ENCODE measurements around the gene EIF2B4. TPM values are rescaled to one million over a fixed set of nuclear protein-coding genes. Genes with fewer than 3 reads are reported as not detected.

The EIF2B4 gene
- total and polyA plus RNA-seq, 2 of the 13 experiments (the other 11 are each of a cell fraction or from before 2014, with no cell fraction given): 91.5 to 96.4 TPM

DNA sequence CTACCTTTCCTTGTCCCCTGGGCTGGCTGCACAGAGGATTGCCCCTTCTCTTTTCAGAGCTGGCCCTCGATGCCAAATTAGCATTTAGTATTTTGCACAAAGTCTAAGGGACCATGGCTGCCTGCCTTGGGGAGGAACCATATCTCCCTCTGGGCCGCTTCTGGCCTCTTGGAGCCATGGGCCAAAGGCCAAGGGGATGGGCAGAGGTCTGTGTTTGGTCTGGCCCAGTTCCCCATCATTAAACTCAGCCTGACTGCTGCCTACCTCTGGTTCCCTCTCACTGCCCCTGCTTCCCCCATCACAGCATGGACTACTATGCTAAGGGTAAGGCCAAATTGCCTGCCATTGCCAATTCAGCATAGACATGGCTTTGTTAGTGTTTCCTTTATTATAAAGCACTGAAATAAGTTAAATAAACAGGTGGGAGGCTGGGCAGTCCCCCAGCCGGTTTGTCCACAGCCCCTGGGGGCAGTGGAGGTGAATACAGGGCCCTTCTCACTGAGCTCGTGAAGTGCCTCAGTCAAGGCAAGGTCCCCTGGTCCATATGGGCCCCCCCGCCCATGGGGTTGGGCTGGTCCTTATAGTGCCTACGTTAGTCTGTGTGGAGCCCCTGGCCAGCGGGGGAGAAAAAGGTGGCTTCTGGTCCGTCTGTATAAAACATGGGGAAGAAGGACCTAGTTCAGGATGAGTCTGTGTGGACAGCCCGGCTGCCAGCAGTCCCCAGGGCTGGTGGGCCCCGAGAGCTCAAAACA lies 6.9 kb upstream of the EIF2B4 start (continued):
- 0 out of 2 replicates have a peak, but pooled peaks have one; percentile 23 for TF ChIP-seq ZC3H13 (CRISPR knock-in tag; IDR thresholded peaks at IDR 0.05)
- TF ChIP-seq ZNF709 (CRISPR knock-in tag; IDR thresholded peaks at IDR 0.05): 0 out of 2 replicates have a peak, but pooled peaks have one; percentile 44
- TF ChIP-seq ZNF451 (CRISPR knock-in tag; IDR thresholded peaks at IDR 0.05): no peak
- TF ChIP-seq POLR2G (IDR thresholded peaks at IDR 0.05; ENCODE audit: low read depth, low read length): peak; percentile 11; the same call in 1 of the 2 replicates
- TF ChIP-seq, protein P1, sequence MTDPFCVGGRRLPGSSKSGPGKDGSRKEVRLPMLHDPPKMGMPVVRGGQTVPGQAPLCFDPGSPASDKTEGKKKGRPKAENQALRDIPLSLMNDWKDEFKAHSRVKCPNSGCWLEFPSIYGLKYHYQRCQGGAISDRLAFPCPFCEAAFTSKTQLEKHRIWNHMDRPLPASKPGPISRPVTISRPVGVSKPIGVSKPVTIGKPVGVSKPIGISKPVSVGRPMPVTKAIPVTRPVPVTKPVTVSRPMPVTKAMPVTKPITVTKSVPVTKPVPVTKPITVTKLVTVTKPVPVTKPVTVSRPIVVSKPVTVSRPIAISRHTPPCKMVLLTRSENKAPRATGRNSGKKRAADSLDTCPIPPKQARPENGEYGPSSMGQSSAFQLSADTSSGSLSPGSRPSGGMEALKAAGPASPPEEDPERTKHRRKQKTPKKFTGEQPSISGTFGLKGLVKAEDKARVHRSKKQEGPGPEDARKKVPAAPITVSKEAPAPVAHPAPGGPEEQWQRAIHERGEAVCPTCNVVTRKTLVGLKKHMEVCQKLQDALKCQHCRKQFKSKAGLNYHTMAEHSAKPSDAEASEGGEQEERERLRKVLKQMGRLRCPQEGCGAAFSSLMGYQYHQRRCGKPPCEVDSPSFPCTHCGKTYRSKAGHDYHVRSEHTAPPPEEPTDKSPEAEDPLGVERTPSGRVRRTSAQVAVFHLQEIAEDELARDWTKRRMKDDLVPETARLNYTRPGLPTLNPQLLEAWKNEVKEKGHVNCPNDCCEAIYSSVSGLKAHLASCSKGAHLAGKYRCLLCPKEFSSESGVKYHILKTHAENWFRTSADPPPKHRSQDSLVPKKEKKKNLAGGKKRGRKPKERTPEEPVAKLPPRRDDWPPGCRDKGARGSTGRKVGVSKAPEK (CRISPR knock-in tag; IDR thresholded peaks at IDR 0.05; ENCODE audit: borderline replicate concordance): 0 out of 2 replicates have a peak, but pooled peaks have one; percentile 32
- TF ChIP-seq ATF1 (CRISPR knock-in tag; IDR thresholded peaks at IDR 0.05): no peak
- TF ChIP-seq ZNF282 (IDR thresholded peaks at IDR 0.05; ENCODE audit: partially characterized antibody): no peak
- 0 out of 2 replicates have a peak, but pooled peaks have one; percentile 23 for TF ChIP-seq ZNF598 (CRISPR knock-in tag; IDR thresholded peaks at IDR 0.05; ENCODE audit: borderline replicate concordance)
- no peak for TF ChIP-seq PTBP1 (IDR thresholded peaks at IDR 0.05; ENCODE audit: low read depth, low read length, poor library complexity, severe bottlenecking)
- TF ChIP-seq, protein P2, sequence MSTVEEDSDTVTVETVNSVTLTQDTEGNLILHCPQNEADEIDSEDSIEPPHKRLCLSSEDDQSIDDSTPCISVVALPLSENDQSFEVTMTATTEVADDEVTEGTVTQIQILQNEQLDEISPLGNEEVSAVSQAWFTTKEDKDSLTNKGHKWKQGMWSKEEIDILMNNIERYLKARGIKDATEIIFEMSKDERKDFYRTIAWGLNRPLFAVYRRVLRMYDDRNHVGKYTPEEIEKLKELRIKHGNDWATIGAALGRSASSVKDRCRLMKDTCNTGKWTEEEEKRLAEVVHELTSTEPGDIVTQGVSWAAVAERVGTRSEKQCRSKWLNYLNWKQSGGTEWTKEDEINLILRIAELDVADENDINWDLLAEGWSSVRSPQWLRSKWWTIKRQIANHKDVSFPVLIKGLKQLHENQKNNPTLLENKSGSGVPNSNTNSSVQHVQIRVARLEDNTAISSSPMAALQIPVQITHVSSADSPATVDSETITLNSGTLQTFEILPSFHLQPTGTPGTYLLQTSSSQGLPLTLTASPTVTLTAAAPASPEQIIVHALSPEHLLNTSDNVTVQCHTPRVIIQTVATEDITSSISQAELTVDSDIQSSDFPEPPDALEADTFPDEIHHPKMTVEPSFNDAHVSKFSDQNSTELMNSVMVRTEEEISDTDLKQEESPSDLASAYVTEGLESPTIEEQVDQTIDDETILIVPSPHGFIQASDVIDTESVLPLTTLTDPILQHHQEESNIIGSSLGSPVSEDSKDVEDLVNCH (CRISPR knock-in tag; IDR thresholded peaks at IDR 0.05): no peak
- TF ChIP-seq SRSF9 (IDR thresholded peaks at IDR 0.05; ENCODE audit: borderline replicate concordance, insufficient read depth, low read depth, low read length, poor library complexity, severe bottlenecking): no peak
- TF ChIP-seq PHF8 (CRISPR knock-in tag; IDR thresholded peaks at IDR 0.05): 0 out of 2 replicates have a peak, but pooled peaks have one; percentile 1
